GM21447 (cell line): ENCODE measurements around the gene LSM2.
"Not testable (repeated sequence)": the region's sequence is repeated elsewhere in the genome, so short reads cannot be mapped to it uniquely, and the experiment has no call there.

ENCODE experiments used
- ATAC-seq: cut with Tn5 transposase; IDR thresholded peaks from one replicate; pipeline ENCODE4 v1.9.1; 2021; ENCODE audit not compliant: unreplicated experiment

LSM2 gene

GRCh38 chr6:31799781-31800180 lies 7.0 kb downstream of the LSM2 start:
- no peak for ATAC-seq

- ATAC-seq, result no peak
These were observed 9.2 kb downstream of the LSM2 start for GRCh38 chr6:31797588-31797987.

- ATAC-seq, result no peak
These were observed 9.8 kb downstream of the LSM2 start for GRCh38 chr6:31796993-31797385.

GRCh38 chr6:31795616-31796298 lies 11.0 kb downstream of the LSM2 start, which contains the start of gene VARS1:
Gene VARS1, minus strand, starts transcription at chr6:31795752. Its CDS starts 535 bp downstream, at chr6:31795217.
- ATAC-seq, result peak; percentile 75

- ATAC-seq, result peak; percentile 24
These were observed 11.7 kb downstream of the LSM2 start for GRCh38 chr6:31794866-31795615.

- no peak for ATAC-seq
These were observed 12.4 kb downstream of the LSM2 start for GRCh38 chr6:31794294-31794865.

- not testable (repeated sequence) for ATAC-seq
These were observed 12.9 kb downstream of the LSM2 start for GRCh38 chr6:31793927-31794245.

- no peak for ATAC-seq
These were observed 14.0 kb downstream of the LSM2 start for GRCh38 chr6:31792761-31793171.

GRCh38 chr6:31792090-31792374 lies 14.7 kb downstream of the LSM2 start:
- ATAC-seq, result no peak

- ATAC-seq, result no peak
These were observed 15.3 kb downstream of the LSM2 start for GRCh38 chr6:31791324-31792089.

- no peak for ATAC-seq
These were observed 21.3 kb downstream of the LSM2 start for GRCh38 chr6:31785475-31785874.

GRCh38 chr6:31784098-31784925 lies 22.5 kb downstream of the LSM2 start:
- ATAC-seq, result no peak

GRCh38 chr6:31782126-31782855 lies 24.5 kb downstream of the LSM2 start:
- ATAC-seq, result no peak

- no peak for ATAC-seq
These were observed 25.3 kb downstream of the LSM2 start for GRCh38 chr6:31781244-31782125.

GRCh38 chr6:31780507-31781243 lies 26.1 kb downstream of the LSM2 start:
- ATAC-seq, result no peak

GRCh38 chr6:31779908-31780307 lies 26.9 kb downstream of the LSM2 start:
- ATAC-seq, result no peak

GRCh38 chr6:31778999-31779885 lies 27.5 kb downstream of the LSM2 start:
- no peak for ATAC-seq

GRCh38 chr6:31778193-31778592 lies 28.6 kb downstream of the LSM2 start:
- ATAC-seq, result no peak
